WTC11 (cell line): ENCODE measurements around the gene USP10. TPM values are rescaled to one million over a fixed set of nuclear protein-coding genes. Genes with fewer than 3 reads are reported as not detected.

Experiments
- ATAC-seq: fragments of 200-7000 bp; cut with Tn5 transposase; 2 replicates; pipeline ENCODE4 v1.10.0; 2021; ENCODE audit warnings: mild to moderate bottlenecking, moderate library complexity
- CTCF ChIA-PET: fragments of 300-600 bp; sonication (Branson Sonifier 250); formaldehyde crosslinking; loops from one replicate; lab custom pipeline; 2021; ENCODE audit warnings: antibody characterized with exemption; lab: Charles Lee
- POLR2A ChIA-PET: fragments of 350-600 bp; sonication (Branson Sonifier 250); formaldehyde crosslinking; loops from one replicate; lab custom pipeline; 2021; ENCODE audit warnings: antibody characterized with exemption; lab: Charles Lee
- DNase-seq: peaks from one replicate; pipeline ENCODE4 v3.0.0; 2021; ENCODE audit warnings: low spot score
- H3K27ac Mint-ChIP-seq: 2 replicates; pipeline ENCODE4 v1.8.0; 2021; ENCODE audit warnings: mixed read lengths
- H3K27me3 Mint-ChIP-seq: 2 replicates; pipeline ENCODE4 v1.8.0; 2021; ENCODE audit warnings: low read depth, mild to moderate bottlenecking, moderate library complexity, mixed read lengths
- H3K36me3 Mint-ChIP-seq: 2 replicates; pipeline ENCODE4 v1.8.0; 2021; ENCODE audit warnings: mixed read lengths
- H3K4me1 Mint-ChIP-seq: 2 replicates; pipeline ENCODE4 v1.8.0; 2022; ENCODE audit warnings: mixed read lengths
- H3K4me3 Mint-ChIP-seq: 2 replicates; pipeline ENCODE4 v1.8.0; 2021; ENCODE audit warnings: mild to moderate bottlenecking, moderate library complexity, mixed read lengths
- H3K9me3 Mint-ChIP-seq: 2 replicates; pipeline ENCODE4 v1.8.0; 2021; ENCODE audit warnings: mixed read lengths
- FOXP1 ChIP-seq: sonication (generic); formaldehyde crosslinking; IDR thresholded peaks from 2 replicates; pipeline ENCODE4 v1.8.0; 2022; ENCODE audit warnings: missing genetic modification reagents, mild to moderate bottlenecking, moderate library complexity, borderline replicate concordance
- GABPB1 ChIP-seq: sonication (generic); formaldehyde crosslinking; IDR thresholded peaks from 2 replicates; pipeline ENCODE4 v1.8.1; 2023; ENCODE audit warnings: mild to moderate bottlenecking, missing genetic modification reagents
- HMGA2 ChIP-seq: fragments of 250-450 bp; sonication (Bioruptor Pico); IDR thresholded peaks from 2 replicates; pipeline ENCODE4 v1.4.0; 2021; ENCODE audit warnings: mild to moderate bottlenecking, moderate library complexity
- KAT7 ChIP-seq: sonication (generic); formaldehyde crosslinking; IDR thresholded peaks from 2 replicates; pipeline ENCODE4 v1.8.1; 2023; ENCODE audit warnings: missing genetic modification reagents, mild to moderate bottlenecking, borderline replicate concordance
- MAX ChIP-seq: sonication (generic); formaldehyde crosslinking; IDR thresholded peaks from 2 replicates; pipeline ENCODE4 v1.8.0; 2022; ENCODE audit warnings: mild to moderate bottlenecking, missing genetic modification reagents
- NFE2L1 ChIP-seq: sonication (generic); formaldehyde crosslinking; IDR thresholded peaks from 2 replicates; pipeline ENCODE4 v1.8.1; 2023; ENCODE audit warnings: missing genetic modification reagents
- NR1H2 ChIP-seq: sonication (generic); formaldehyde crosslinking; IDR thresholded peaks from 2 replicates; pipeline ENCODE4 v1.9.0; 2021; ENCODE audit warnings: mild to moderate bottlenecking, moderate library complexity, missing genetic modification reagents
- OVOL2 ChIP-seq: fragments of 250-450 bp; sonication (Bioruptor Pico); IDR thresholded peaks from 2 replicates; pipeline ENCODE4 v1.9.0; 2021; ENCODE audit warnings: mild to moderate bottlenecking, borderline replicate concordance
- PRRX2 ChIP-seq: fragments of 250-450 bp; sonication (Bioruptor Pico); IDR thresholded peaks from 2 replicates; pipeline ENCODE4 v1.8.0; 2021; ENCODE audit warnings: mild to moderate bottlenecking
- RELA ChIP-seq: sonication (generic); formaldehyde crosslinking; IDR thresholded peaks from 2 replicates; pipeline ENCODE4 v1.8.1; 2022; ENCODE audit warnings: missing genetic modification reagents, mild to moderate bottlenecking, borderline replicate concordance
- SMAD4 ChIP-seq: sonication (generic); formaldehyde crosslinking; IDR thresholded peaks from 2 replicates; pipeline ENCODE4 v1.8.0; 2022; ENCODE audit warnings: mild to moderate bottlenecking, missing genetic modification reagents
- STAT6 ChIP-seq: sonication (generic); formaldehyde crosslinking; conservative IDR thresholded peaks from 2 replicates; pipeline ENCODE4 v1.8.1; 2023; ENCODE audit warnings: mild to moderate bottlenecking, low read depth, missing genetic modification reagents, moderate library complexity
- ZNF219 ChIP-seq: sonication (generic); formaldehyde crosslinking; IDR thresholded peaks from 2 replicates; pipeline ENCODE4 v1.8.0; 2023; ENCODE audit warnings: missing genetic modification reagents, mild to moderate bottlenecking, borderline replicate concordance
- ZNF317 ChIP-seq: sonication (generic); formaldehyde crosslinking; IDR thresholded peaks from 2 replicates; pipeline ENCODE4 v1.8.1; 2023; ENCODE audit warnings: low read depth, mild to moderate bottlenecking, moderate library complexity, missing genetic modification reagents, borderline replicate concordance
- total RNA-seq: library from RNA; stranded (reverse); gene quantifications from 3 replicates; pipeline ENCODE4 v1.2.3, GENCODE V29; 2021
- TF ChIP-seq, protein P1 (sequence below): sonication (generic); formaldehyde crosslinking; IDR thresholded peaks from 2 replicates; pipeline ENCODE4 v1.8.0; 2023; ENCODE audit warnings: mild to moderate bottlenecking, missing genetic modification reagents
- TF ChIP-seq, protein P2 (sequence below): sonication (generic); formaldehyde crosslinking; IDR thresholded peaks from 2 replicates; pipeline ENCODE4 v1.8.0; 2022; ENCODE audit warnings: mild to moderate bottlenecking, missing genetic modification reagents
- TF ChIP-seq, protein P3 (sequence below): sonication (generic); formaldehyde crosslinking; IDR thresholded peaks from 2 replicates; pipeline ENCODE4 v1.8.1; 2022; ENCODE audit warnings: low read depth, mild to moderate bottlenecking, moderate library complexity, missing genetic modification reagents, borderline replicate concordance

Gene USP10
- total RNA-seq, 1 experiment from 2014 or later, result 138 TPM

DNA sequence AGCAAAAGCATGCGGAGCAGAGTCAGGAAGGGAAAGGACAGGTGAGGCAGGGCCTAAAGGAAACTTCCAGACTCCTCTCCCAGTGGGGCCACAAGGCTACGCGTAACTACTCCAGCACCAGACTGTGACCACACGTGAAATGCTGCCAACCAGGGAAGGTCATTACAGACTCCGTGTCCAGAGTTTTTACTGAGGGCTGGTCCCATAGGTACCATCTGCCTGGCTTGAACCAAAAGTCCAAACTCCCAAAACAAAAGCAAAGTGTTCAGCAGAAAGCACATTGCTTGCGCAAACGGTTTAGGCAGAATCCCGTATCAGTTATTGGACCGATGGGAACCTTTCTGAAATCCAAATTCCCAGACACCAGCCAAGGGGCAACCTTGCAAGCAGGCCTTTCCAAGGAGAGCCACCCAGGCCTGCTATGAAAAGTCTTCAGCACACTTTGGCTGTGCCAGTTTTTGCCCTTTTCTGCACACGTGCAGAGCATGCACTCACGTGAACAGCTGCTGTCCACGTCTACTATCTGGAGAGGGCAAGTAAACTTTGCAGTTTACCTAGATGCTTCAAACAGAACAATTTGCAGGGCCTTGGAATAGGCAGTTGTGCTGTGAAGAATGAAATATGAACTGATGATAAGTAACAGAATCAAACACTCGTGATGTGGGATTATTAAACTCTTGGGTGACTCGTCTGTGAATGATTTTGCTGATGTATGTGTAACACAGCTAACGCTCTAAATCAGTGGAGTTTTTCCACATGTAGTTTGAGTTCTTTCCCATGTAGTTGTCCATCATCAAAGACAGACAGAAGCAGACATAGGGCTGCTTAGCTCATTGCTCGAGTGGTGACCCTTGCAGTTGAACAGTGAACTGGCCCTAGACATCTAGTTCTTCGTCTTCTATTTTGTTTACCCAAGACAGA is 61.9 kb downstream of the USP10 start (continued):
- TF ChIP-seq STAT6 (CRISPR knock-in tag) (no peak), FOXP1 (CRISPR knock-in tag) (no peak)
- TF ChIP-seq, protein P1, sequence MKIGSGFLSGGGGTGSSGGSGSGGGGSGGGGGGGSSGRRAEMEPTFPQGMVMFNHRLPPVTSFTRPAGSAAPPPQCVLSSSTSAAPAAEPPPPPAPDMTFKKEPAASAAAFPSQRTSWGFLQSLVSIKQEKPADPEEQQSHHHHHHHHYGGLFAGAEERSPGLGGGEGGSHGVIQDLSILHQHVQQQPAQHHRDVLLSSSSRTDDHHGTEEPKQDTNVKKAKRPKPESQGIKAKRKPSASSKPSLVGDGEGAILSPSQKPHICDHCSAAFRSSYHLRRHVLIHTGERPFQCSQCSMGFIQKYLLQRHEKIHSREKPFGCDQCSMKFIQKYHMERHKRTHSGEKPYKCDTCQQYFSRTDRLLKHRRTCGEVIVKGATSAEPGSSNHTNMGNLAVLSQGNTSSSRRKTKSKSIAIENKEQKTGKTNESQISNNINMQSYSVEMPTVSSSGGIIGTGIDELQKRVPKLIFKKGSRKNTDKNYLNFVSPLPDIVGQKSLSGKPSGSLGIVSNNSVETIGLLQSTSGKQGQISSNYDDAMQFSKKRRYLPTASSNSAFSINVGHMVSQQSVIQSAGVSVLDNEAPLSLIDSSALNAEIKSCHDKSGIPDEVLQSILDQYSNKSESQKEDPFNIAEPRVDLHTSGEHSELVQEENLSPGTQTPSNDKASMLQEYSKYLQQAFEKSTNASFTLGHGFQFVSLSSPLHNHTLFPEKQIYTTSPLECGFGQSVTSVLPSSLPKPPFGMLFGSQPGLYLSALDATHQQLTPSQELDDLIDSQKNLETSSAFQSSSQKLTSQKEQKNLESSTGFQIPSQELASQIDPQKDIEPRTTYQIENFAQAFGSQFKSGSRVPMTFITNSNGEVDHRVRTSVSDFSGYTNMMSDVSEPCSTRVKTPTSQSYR (CRISPR knock-in tag), result no peak

DNA sequence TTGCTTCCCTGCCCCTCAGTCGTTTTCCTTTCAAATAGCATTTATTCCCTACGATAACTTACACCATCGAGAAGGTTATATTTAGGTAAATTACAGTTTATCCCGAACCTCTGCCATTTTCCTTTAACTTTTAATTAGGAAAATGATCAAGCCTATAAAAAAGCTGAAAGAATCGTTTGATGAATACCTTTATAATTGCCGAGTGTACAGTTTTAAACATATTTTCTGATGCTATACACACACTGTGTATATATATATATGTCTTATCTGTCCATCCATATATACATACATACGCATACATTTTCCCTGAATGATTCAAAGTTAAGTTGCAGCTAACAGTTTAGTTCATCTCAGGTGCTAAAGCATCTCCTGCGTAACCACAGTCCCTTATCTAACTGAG is 63.4 kb downstream of the USP10 start:
- no peak overlapping the region for H3K4me3 Mint-ChIP-seq
- no peak for ATAC-seq
- H3K4me1 Mint-ChIP-seq, result no peaks in the 10 kb centered on the region
- H3K36me3 Mint-ChIP-seq, result peaks cover 80% of the 10 kb centered on the region
- no peak overlapping the region for H3K27ac Mint-ChIP-seq
- POLR2A ChIA-PET, result no interaction called here
- CTCF ChIA-PET, result no interaction called here
- no peak for DNase-seq
- no peaks in the 10 kb centered on the region for H3K27me3 Mint-ChIP-seq
- TF ChIP-seq, protein P1 (CRISPR knock-in tag), result no peak
- TF ChIP-seq MAX (no peak), ZNF317 (no peak), SMAD4 (no peak), STAT6 (CRISPR knock-in tag) (no peak), HMGA2 (CRISPR knock-in tag) (no peak), GABPB1 (CRISPR knock-in tag) (no peak), OVOL2 (CRISPR knock-in tag) (no peak), RELA (CRISPR knock-in tag) (no peak), PRRX2 (CRISPR knock-in tag) (no peak), ZNF219 (CRISPR knock-in tag) (no peak), KAT7 (CRISPR knock-in tag) (no peak), NR1H2 (CRISPR knock-in tag) (no peak), NFE2L1 (CRISPR knock-in tag) (no peak)
- TF ChIP-seq, protein P2, sequence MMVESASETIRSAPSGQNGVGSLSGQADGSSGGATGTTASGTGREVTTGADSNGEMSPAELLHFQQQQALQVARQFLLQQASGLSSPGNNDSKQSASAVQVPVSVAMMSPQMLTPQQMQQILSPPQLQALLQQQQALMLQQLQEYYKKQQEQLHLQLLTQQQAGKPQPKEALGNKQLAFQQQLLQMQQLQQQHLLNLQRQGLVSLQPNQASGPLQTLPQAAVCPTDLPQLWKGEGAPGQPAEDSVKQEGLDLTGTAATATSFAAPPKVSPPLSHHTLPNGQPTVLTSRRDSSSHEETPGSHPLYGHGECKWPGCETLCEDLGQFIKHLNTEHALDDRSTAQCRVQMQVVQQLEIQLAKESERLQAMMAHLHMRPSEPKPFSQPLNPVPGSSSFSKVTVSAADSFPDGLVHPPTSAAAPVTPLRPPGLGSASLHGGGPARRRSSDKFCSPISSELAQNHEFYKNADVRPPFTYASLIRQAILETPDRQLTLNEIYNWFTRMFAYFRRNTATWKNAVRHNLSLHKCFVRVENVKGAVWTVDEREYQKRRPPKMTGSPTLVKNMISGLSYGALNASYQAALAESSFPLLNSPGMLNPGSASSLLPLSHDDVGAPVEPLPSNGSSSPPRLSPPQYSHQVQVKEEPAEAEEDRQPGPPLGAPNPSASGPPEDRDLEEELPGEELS (CRISPR knock-in tag), result no peak
- TF ChIP-seq, protein P3, sequence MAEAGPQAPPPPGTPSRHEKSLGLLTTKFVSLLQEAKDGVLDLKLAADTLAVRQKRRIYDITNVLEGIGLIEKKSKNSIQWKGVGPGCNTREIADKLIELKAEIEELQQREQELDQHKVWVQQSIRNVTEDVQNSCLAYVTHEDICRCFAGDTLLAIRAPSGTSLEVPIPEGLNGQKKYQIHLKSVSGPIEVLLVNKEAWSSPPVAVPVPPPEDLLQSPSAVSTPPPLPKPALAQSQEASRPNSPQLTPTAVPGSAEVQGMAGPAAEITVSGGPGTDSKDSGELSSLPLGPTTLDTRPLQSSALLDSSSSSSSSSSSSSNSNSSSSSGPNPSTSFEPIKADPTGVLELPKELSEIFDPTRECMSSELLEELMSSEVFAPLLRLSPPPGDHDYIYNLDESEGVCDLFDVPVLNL (CRISPR knock-in tag), result no peak
- no peaks in the 10 kb centered on the region for H3K9me3 Mint-ChIP-seq
